ENCODE data around the gene MAPKAPK3. TPM values are rescaled to one million over a fixed set of nuclear protein-coding genes. Genes with fewer than 3 reads are reported as not detected.

MAPKAPK3 gene
- total and polyA plus RNA-seq, 2 of the 4 experiments (the other 2 are of a cell fraction), result 38.3 to 57.2 TPM

GRCh38 chr3:50616770-50617095, 218 bp upstream of the MAPKAPK3 start:
- dilution Hi-C loops (cut with HindIII; ENCODE audit: low sequenced_read_pairs, unreplicated experiment) (no loop called here), intact Hi-C loops (cut with micrococcal nuclease) (loop anchor here (1.0 to 10.0 kb wide), 9 partner anchors 36 to 1048 kb away; partner anchors contain the start of genes DCAF1, MANF and RBM15B), in situ Hi-C loops (cut with MboI; ENCODE audit: low sequenced_read_pairs) (loop anchor here (5.0 to 25.0 kb wide), 2 partner anchors 756 to 1071 kb away; no protein-coding TSS in a partner anchor)
- no peak overlapping the region for H2BK5ac ChIP-seq (ENCODE audit: low read depth, low read length, poor library complexity, severe bottlenecking)
- H4K91ac ChIP-seq (ENCODE audit: insufficient read depth, low read depth, low read length), result no peak overlapping the region
- peak overlapping the region; percentile 3 to 79 for H4K8ac ChIP-seq (ENCODE audit: low read depth in 2 of 2, low read length in 2 of 2)
- no peak overlapping the region for H2BK120ac ChIP-seq (ENCODE audit: low read depth, low read length)
- ChIA-PET POLR2A (ENCODE audit: unreplicated experiment) (interaction anchor here (0.7 kb wide), 2 partner anchors 15 to 23 kb away, joined by 3 to 4 read pairs; no protein-coding TSS in a partner anchor), CTCF (interaction anchor here (0.7 to 2.2 kb wide), 12 partner anchors 12 to 864 kb away, joined by 3 to 17 read pairs (median 4); partner anchors contain the start of genes C3orf18 and HEMK1)
- H4K20me1 ChIP-seq (ENCODE audit: insufficient read depth, low read length), result no peaks in the 10 kb centered on the region; the same call in 1 of the 2 replicates
- peaks cover 2% of the 10 kb centered on the region; the same call in 1 of the 2 replicates for H3K9me1 ChIP-seq (ENCODE audit: insufficient read depth, low read length)
- no peaks in the 10 kb centered on the region for H3K9me3 ChIP-seq (ENCODE audit: control insufficient read depth, insufficient read depth, low read length)
- peak; percentile 63 for ATAC-seq (ENCODE audit: low read depth)
- peak; percentile 56; the same call in 1 of the 2 replicates for TF ChIP-seq MAZ (IDR thresholded peaks at IDR 0.05; ENCODE audit: borderline replicate concordance, low read depth, low read length)
- TF ChIP-seq USF2 (IDR thresholded peaks at IDR 0.05; ENCODE audit: low read depth, low read length), result 0 out of 2 replicates have a peak, but pooled peaks have one; percentile 22
- TF ChIP-seq CHD1 (IDR thresholded peaks at IDR 0.05; ENCODE audit: low read depth, low read length), result no peak
- no peak for TF ChIP-seq MXI1 (IDR thresholded peaks at IDR 0.05; ENCODE audit: borderline replicate concordance, low read depth, low read length)
- H3K27me3 ChIP-seq (ENCODE audit: control insufficient read depth, insufficient read depth, low read length), result no peaks in the 10 kb centered on the region
- H2AFZ ChIP-seq (replicated peaks; ENCODE audit: low read length, poor library complexity), result peak overlapping the region; percentile 96
- no peak overlapping the region for H2BK20ac ChIP-seq (ENCODE audit: low read depth, low read length)
- 1% methylated on average over 9 of the region's 22 CpGs; no CpG with 5 or more reads in 1 of the 2 experiments for WGBS, 2 experiments (ENCODE audit: extremely low coverage in 2 of 2, insufficient read length in 1 of 2)
- peak overlapping the region; percentile 47 for H3K9ac ChIP-seq (ENCODE audit: low read depth, low read length)
- H2BK15ac ChIP-seq (ENCODE audit: low read depth, low read length), result no peak overlapping the region
- H3K18ac ChIP-seq (ENCODE audit: low read depth, low read length), result no peak overlapping the region
- no peak overlapping the region for H3K14ac ChIP-seq (replicated peaks; ENCODE audit: low read depth, low read length)
- H3K4me1 ChIP-seq (ENCODE audit: control insufficient read depth, insufficient read depth, low read length), result peaks cover 6% of the 10 kb centered on the region
- no peak overlapping the region; the same call in 1 of the 2 replicates for H4K5ac ChIP-seq (ENCODE audit: low read depth, low read length)
- peaks cover 6 to 11% of the 10 kb centered on the region in 2 experiments; a peak in 2 of 4 replicates for H3K79me1 ChIP-seq (ENCODE audit: low read depth in 1 of 2, low read length in 2 of 2)
- peak overlapping the region; percentile 61 for H3K4me3 ChIP-seq (ENCODE audit: insufficient read depth, low read depth, low read length)
- no peak overlapping the region for H3K56ac ChIP-seq (ENCODE audit: extremely low read depth, insufficient read depth, low read length)
- H3K27ac ChIP-seq (ENCODE audit: insufficient read depth, low read length), result peak overlapping the region; percentile 19
- no peak overlapping the region for H2AK5ac ChIP-seq (ENCODE audit: low read depth, low read length)
- H3K4me2 ChIP-seq (ENCODE audit: low read depth, low read length), result peak overlapping the region; percentile 93
- no peaks in the 10 kb centered on the region for H3K36me3 ChIP-seq (ENCODE audit: control insufficient read depth, insufficient read depth, low read length)
- BruUV-seq (replicated peaks), result no TSS peak
- H2AK9ac ChIP-seq (replicated peaks; ENCODE audit: low read depth, low read length, poor library complexity), result peak overlapping the region; percentile 37
- peak overlapping the region; percentile 63 for H3K4ac ChIP-seq (ENCODE audit: low read depth, low read length)
- peak; percentile 82 for DNase-seq
- H3K23ac ChIP-seq (ENCODE audit: low read depth, low read length), result 0 out of 2 replicates have a peak overlapping the region, but pooled peaks have one; percentile 18

Data from IMR-90 (cell line).